ENCODE results near the gene LY9. TPM values are rescaled to one million over a fixed set of nuclear protein-coding genes. Genes with fewer than 3 reads are reported as not detected.

The LY9 gene
- total and polyA plus RNA-seq, 2 of the 13 experiments (the other 11 are each of a cell fraction or from before 2014, with no cell fraction given): not detected

GRCh38 chr1:160779626-160780397 is 16.2 kb upstream of the LY9 start:
- peak; percentile 58 for DNase-seq (ENCODE audit: low spot score)
- Histone ChIP-seq H3K79me2 (ENCODE audit: insufficient read depth, low read length) (no peaks in the 10 kb centered on the region), H3K9ac (ENCODE audit: insufficient read depth, low read depth, low read length) (no peak overlapping the region), H3K4me1 (ENCODE audit: insufficient read depth, low read length) (no peaks in the 10 kb centered on the region), H3K36me3 (replicated peaks in 1 of 2; ENCODE audit: control insufficient read depth in 1 of 2, insufficient read depth in 2 of 2, low read length in 2 of 2) (no peaks in the 10 kb centered on the region), H3K27ac (ENCODE audit: extremely low read length, insufficient read depth, low read length) (no peak overlapping the region), H2AFZ (ENCODE audit: low read length) (no peak overlapping the region), H3K4me2 (ENCODE audit: low read depth, low read length) (no peak overlapping the region), H4K20me1 (ENCODE audit: insufficient read depth, low read length) (no peaks in the 10 kb centered on the region), H3K27me3 (ENCODE audit: control insufficient read depth in 1 of 2, insufficient read depth in 2 of 2, low read length in 2 of 2) (peaks cover 0 to 5% of the 10 kb centered on the region in 2 experiments; a peak in 2 of 5 replicates), H3K4me3 (replicated peaks in 1 of 3; ENCODE audit: insufficient read depth in 1 of 3, low read depth in 2 of 3, low read length in 3 of 3) (no peak overlapping the region), H3K9me3 (ENCODE audit: low read length) (no peaks in the 10 kb centered on the region)
- intact Hi-C loops (cut with micrococcal nuclease; ENCODE audit: unreplicated experiment): loop anchor here (2.0 kb wide), 1 partner anchor 171 kb away; no protein-coding TSS in a partner anchor
- in situ Hi-C loops (cut with HindIII; ENCODE audit: extremely low pct_ligation_motif_present, low pct_unique_long_range_greater_than_20kb): no loop called here
- no TSS peak for BruUV-seq (replicated peaks)
- ChIA-PET POLR2A (no interaction called here), CTCF (ENCODE audit: low intra/inter-chr PET ratio, low total read pairs) (no interaction called here)
- WGBS (ENCODE audit: low lambda C conversion rate): 32% methylated on average over 9 of the region's 18 CpGs
- peak; percentile 98 for ATAC-seq
- peak; percentile 39 for FAIRE-seq
- TF ChIP-seq ZNF790 (CRISPR knock-in tag; IDR thresholded peaks at IDR 0.05; ENCODE audit: borderline replicate concordance) (no peak), ZBTB40 (IDR thresholded peaks at IDR 0.05) (no peak), ZBTB40 (CRISPR knock-in tag; IDR thresholded peaks at IDR 0.05) (no peak), PITX1 (CRISPR knock-in tag; IDR thresholded peaks at IDR 0.05) (no peak), RAD21 (CRISPR knock-in tag; IDR thresholded peaks at IDR 0.05) (peak; percentile 17; the same call in 1 of the 2 replicates), ATRX (CRISPR knock-in tag; IDR thresholded peaks at IDR 0.05; ENCODE audit: borderline replicate concordance) (no peak), NFATC3 (CRISPR knock-in tag; IDR thresholded peaks at IDR 0.05) (no peak), ASH2L (IDR thresholded peaks at IDR 0.05; ENCODE audit: insufficient read length, low read depth, low read length) (no peak), GATAD1 (CRISPR knock-in tag; IDR thresholded peaks at IDR 0.05) (no peak), CC2D1A (CRISPR knock-in tag; IDR thresholded peaks at IDR 0.05) (no peak)
- TF ChIP-seq, protein P1, sequence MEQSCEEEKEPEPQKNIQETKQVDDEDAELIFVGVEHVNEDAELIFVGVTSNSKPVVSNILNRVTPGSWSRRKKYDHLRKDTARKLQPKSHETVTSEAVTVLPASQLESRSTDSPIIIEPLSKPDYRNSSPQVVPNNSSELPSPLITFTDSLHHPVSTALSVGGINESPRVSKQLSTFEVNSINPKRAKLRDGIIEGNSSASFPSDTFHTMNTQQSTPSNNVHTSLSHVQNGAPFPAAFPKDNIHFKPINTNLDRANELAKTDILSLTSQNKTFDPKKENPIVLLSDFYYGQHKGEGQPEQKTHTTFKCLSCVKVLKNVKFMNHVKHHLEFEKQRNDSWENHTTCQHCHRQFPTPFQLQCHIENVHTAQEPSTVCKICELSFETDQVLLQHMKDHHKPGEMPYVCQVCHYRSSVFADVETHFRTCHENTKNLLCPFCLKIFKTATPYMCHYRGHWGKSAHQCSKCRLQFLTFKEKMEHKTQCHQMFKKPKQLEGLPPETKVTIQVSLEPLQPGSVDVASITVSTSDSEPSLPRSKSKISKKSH (CRISPR knock-in tag; IDR thresholded peaks at IDR 0.05; ENCODE audit: borderline replicate concordance): no peak
- TF ChIP-seq, protein P2, sequence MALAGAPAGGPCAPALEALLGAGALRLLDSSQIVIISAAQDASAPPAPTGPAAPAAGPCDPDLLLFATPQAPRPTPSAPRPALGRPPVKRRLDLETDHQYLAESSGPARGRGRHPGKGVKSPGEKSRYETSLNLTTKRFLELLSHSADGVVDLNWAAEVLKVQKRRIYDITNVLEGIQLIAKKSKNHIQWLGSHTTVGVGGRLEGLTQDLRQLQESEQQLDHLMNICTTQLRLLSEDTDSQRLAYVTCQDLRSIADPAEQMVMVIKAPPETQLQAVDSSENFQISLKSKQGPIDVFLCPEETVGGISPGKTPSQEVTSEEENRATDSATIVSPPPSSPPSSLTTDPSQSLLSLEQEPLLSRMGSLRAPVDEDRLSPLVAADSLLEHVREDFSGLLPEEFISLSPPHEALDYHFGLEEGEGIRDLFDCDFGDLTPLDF (CRISPR knock-in tag; IDR thresholded peaks at IDR 0.05): no peak

Data from HepG2 (cell line).